Stimulated activated naive CD8-positive, alpha-beta T cell treated with anti-CD3 and anti-CD28 coated beads, Interleukin-15, amount 100 ng/mL, for 72 hours (primary cell): ENCODE data around the gene PCDH1.
A peak's percentile ranks its signal among the peaks of the same experiment; 100 is the strongest.

Experiments used
- ATAC-seq: fragments of 150-1000 bp; cut with Tn5 transposase; 2 replicates; pipeline ENCODE4 v1.10.0; 2021; ENCODE audit warnings: mild to moderate bottlenecking, moderate library complexity
- DNase-seq, 2 donors: peaks; one replicate each; pipeline ENCODE4 v3.0.0; 2021 to 2022
- H3K27ac Mint-ChIP-seq, 2 donors: one replicate each; pipeline ENCODE4 v1.8.0; 2022; ENCODE audit warnings: mild to moderate bottlenecking in 2 of 2, mixed read lengths in 2 of 2, moderate library complexity in 2 of 2
- H3K27me3 Mint-ChIP-seq: one replicate; pipeline ENCODE4 v1.8.0; 2022; ENCODE audit warnings: mixed read lengths
- H3K4me1 Mint-ChIP-seq: one replicate; pipeline ENCODE4 v1.8.0; 2022; ENCODE audit warnings: mild to moderate bottlenecking, mixed read lengths
- H3K4me3 Mint-ChIP-seq, 2 donors: one replicate each; pipeline ENCODE4 v1.8.0; 2022; ENCODE audit warnings: mild to moderate bottlenecking in 2 of 2, mixed read lengths in 2 of 2, moderate library complexity in 1 of 2
- H3K9me3 Mint-ChIP-seq, 2 donors: one replicate each; pipeline ENCODE4 v1.8.0; 2022; ENCODE audit warnings: mixed read lengths in 2 of 2

PCDH1 gene

GRCh38 chr5:141870871-141871270, 7.3 kb downstream of the PCDH1 start:
- Mint-ChIP-seq H3K27me3 (peaks cover 62% of the 10 kb centered on the region), H3K27ac (peak overlapping the region in 1 of 2 donors; percentile 79), H3K4me3 (no peak overlapping the region), H3K9me3 (no peaks in the 10 kb centered on the region), H3K4me1 (no peaks in the 10 kb centered on the region)
- ATAC-seq = no peak
- DNase-seq = no peak

DNA sequence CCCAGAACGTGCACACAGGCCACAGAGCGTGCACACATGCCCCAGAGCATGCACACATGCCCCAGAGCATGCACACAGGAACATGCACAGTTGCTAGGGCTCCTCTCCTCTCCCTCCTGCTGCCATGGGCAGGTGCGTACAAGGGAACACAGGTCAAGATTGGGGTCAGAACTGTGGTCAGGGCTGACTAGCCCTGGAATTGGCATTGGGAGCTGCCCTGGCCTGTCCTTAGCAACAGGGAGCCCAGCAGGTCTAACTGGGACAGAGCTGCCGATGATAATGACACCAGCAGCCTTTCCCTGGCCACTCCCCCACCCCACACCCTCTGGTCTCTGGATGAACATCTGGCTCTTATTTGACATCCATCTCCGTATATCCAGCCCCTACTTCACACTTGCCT, 8.0 kb downstream of the PCDH1 start:
- Mint-ChIP-seq H3K9me3 (no peaks in the 10 kb centered on the region), H3K27ac (no peak overlapping the region), H3K27me3 (peaks cover 55% of the 10 kb centered on the region), H3K4me3 (no peak overlapping the region), H3K4me1 (no peaks in the 10 kb centered on the region)
- ATAC-seq (no peak), DNase-seq (no peak)

GRCh38 chr5:141869514-141869913, 8.7 kb downstream of the PCDH1 start:
- Mint-ChIP-seq H3K4me1 (no peaks in the 10 kb centered on the region), H3K27me3 (peaks cover 48% of the 10 kb centered on the region), H3K9me3 (no peaks in the 10 kb centered on the region), H3K4me3 (no peak overlapping the region), H3K27ac (no peak overlapping the region)
- DNase-seq (no peak), ATAC-seq (peak; percentile 14)

- ATAC-seq (no peak), DNase-seq (no peak)
- Mint-ChIP-seq H3K27ac (no peak overlapping the region), H3K9me3 (no peaks in the 10 kb centered on the region), H3K27me3 (peaks cover 44% of the 10 kb centered on the region), H3K4me1 (no peaks in the 10 kb centered on the region), H3K4me3 (no peak overlapping the region)
Observed at GRCh38 chr5:141869040-141869439, 9.2 kb downstream of the PCDH1 start.

DNA sequence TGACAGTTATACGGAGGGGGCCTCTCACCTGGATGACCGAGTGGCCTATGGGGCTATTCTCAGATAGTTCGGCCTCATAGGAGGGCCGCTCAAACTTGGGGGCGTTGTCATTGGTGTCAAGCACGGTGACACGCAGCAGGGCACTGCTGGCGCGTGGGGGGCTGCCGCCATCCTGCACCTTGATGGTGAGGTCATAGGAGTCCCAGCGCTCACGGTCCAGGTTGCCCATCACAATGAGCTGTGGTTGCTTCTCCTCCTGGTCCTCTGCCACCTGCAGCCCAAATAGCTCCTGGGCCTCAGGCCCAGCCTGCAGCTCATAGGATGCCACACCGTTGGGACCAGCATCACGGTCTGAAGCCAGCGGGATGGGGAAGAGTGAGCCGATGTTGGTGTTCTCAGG, 9.7 kb downstream of the PCDH1 start:
- ATAC-seq = no peak
- Mint-ChIP-seq H3K4me1 (no peaks in the 10 kb centered on the region), H3K9me3 (no peaks in the 10 kb centered on the region), H3K27ac (no peak overlapping the region), H3K4me3 (no peak overlapping the region), H3K27me3 (peaks cover 39% of the 10 kb centered on the region)
- no peak for DNase-seq

GRCh38 chr5:141867651-141868050, 10.6 kb downstream of the PCDH1 start:
- no peak overlapping the region for H3K4me3 Mint-ChIP-seq
- H3K27me3 Mint-ChIP-seq = peaks cover 33% of the 10 kb centered on the region
- H3K9me3 Mint-ChIP-seq = no peaks in the 10 kb centered on the region
- ATAC-seq = no peak
- H3K4me1 Mint-ChIP-seq = no peaks in the 10 kb centered on the region
- DNase-seq = no peak
- H3K27ac Mint-ChIP-seq = no peak overlapping the region

DNA sequence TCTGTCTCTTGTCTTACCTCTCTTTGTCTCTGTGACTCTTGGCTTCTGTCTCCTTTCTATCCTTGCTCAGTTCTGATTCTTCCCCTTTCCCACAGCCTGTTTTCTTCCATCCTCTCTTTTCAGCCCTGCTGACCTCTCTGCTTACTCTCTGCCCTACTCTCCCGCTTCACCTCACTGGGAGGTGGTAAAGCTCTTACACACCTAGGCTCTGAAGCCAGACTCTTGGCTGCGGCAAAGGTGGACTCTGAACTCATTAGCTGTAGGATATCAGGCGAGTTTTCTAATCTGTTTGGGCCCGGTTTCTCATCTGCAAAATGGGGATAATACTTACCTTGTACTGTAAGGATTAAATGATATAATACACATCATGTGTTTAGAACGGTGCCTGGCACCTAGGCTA, 11.1 kb downstream of the PCDH1 start:
- no peaks in the 10 kb centered on the region for H3K9me3 Mint-ChIP-seq
- ATAC-seq (no peak), DNase-seq (no peak)
- H3K4me1 Mint-ChIP-seq = no peaks in the 10 kb centered on the region
- no peak overlapping the region for H3K27ac Mint-ChIP-seq
- no peak overlapping the region for H3K4me3 Mint-ChIP-seq
- peaks cover 32% of the 10 kb centered on the region for H3K27me3 Mint-ChIP-seq

DNA sequence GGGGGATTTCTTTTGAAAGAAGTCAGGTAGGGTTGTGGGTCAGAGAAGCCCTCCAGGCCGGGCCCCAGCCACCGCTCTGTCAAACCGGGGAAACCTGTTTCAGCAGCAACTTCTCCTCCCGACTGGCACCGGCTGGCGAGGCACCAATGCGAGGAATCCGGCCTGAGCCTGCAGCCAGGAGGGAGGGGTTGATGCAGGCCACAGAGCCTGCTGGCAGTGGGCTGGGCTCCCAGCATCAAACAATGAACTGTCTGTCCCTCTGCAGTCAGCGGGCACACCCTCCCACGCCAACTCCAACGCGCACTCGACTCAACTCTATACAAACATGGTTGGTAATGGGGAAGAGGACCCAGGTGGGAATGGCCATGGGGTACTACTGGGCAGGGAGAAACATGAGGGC, 12.1 kb downstream of the PCDH1 start:
- no peak for DNase-seq
- H3K27me3 Mint-ChIP-seq = peaks cover 33% of the 10 kb centered on the region
- no peak overlapping the region for H3K27ac Mint-ChIP-seq

DNA sequence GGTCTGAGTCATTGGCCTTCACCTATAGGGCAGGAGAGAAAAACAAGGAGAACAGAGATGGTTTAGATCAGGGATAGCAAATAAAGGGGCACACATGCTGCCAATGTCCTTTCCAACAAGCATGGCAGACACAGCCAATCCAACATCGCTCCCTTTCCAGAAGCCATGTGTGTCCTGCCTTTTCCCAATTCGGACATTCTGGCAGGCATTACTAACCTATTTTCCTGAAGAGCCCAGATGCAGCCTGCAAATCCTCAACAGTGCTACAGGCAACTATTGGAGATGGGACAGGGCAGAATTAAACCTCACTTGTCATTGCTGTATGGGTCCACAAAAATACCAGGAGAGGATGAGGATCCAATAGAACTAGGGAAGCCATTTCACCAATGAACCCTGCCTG, 12.8 kb downstream of the PCDH1 start:
- ATAC-seq (no peak), DNase-seq (no peak)
- Mint-ChIP-seq H3K27me3 (peaks cover 29% of the 10 kb centered on the region), H3K4me3 (no peak overlapping the region), H3K27ac (peak overlapping the region in 1 of 2 donors; percentile 0), H3K4me1 (no peaks in the 10 kb centered on the region), H3K9me3 (no peaks in the 10 kb centered on the region)

More for the DNA sequence above, 12.1 kb downstream of the PCDH1 start:
- Mint-ChIP-seq H3K4me3 (no peak overlapping the region), H3K4me1 (no peaks in the 10 kb centered on the region), H3K9me3 (no peaks in the 10 kb centered on the region)
- ATAC-seq = no peak

GRCh38 chr5:141864371-141865370, 13.5 kb downstream of the PCDH1 start:
- no peak for ATAC-seq

GRCh38 chr5:141863569-141864178, 14.5 kb downstream of the PCDH1 start:
- no peak for DNase-seq
- peaks cover 25% of the 10 kb centered on the region for H3K27me3 Mint-ChIP-seq
- no peaks in the 10 kb centered on the region for H3K9me3 Mint-ChIP-seq
- no peaks in the 10 kb centered on the region for H3K4me1 Mint-ChIP-seq
- H3K27ac Mint-ChIP-seq = no peak overlapping the region
- no peak for ATAC-seq
- H3K4me3 Mint-ChIP-seq = no peak overlapping the region

More at GRCh38 chr5:141864371-141865370, 13.5 kb downstream of the PCDH1 start:
- Mint-ChIP-seq H3K9me3 (no peaks in the 10 kb centered on the region), H3K4me3 (no peak overlapping the region), H3K27me3 (peaks cover 25% of the 10 kb centered on the region), H3K27ac (no peak overlapping the region), H3K4me1 (no peaks in the 10 kb centered on the region)
- no peak for DNase-seq

DNA sequence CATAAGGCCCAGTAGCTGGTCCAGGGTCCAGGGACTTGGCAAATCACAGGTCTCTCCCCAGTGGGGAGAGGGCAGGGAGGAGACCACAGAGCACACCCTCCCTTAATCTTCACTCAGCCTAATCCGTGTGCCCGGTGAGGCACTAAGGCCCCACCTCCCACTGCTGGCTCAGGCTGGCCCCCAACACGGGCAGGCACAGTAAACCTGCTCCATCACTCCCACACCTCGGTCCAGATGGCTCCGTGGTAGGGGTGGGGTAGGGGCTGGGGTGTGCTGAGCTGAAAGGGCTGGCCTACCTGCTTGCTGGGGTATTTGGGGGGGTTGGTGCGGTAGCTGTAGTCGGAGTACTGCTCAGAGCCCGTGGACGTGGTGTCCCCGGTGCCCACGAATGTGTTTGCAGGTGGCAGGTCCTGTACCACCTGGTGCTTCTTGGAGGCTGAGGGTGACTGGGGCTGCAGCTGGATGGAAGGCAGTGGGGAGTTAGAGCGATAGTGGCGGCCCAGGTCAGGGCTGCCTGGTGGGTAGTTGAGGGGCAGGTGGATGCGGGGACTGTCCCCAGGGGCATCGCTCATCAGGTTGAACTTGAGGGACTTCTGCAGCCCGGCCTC, 15.2 kb downstream of the PCDH1 start:
- ATAC-seq (peak; percentile 22), DNase-seq (no peak)
- Mint-ChIP-seq H3K27ac (no peak overlapping the region), H3K9me3 (no peaks in the 10 kb centered on the region), H3K27me3 (peaks cover 25% of the 10 kb centered on the region), H3K4me1 (no peaks in the 10 kb centered on the region), H3K4me3 (no peak overlapping the region)

- Mint-ChIP-seq H3K4me3 (no peak overlapping the region), H3K9me3 (no peaks in the 10 kb centered on the region), H3K4me1 (no peaks in the 10 kb centered on the region), H3K27me3 (peaks cover 25% of the 10 kb centered on the region), H3K27ac (no peak overlapping the region)
- DNase-seq = no peak
- ATAC-seq = no peak
Observed at GRCh38 chr5:141861194-141861593, 17.0 kb downstream of the PCDH1 start.

DNA sequence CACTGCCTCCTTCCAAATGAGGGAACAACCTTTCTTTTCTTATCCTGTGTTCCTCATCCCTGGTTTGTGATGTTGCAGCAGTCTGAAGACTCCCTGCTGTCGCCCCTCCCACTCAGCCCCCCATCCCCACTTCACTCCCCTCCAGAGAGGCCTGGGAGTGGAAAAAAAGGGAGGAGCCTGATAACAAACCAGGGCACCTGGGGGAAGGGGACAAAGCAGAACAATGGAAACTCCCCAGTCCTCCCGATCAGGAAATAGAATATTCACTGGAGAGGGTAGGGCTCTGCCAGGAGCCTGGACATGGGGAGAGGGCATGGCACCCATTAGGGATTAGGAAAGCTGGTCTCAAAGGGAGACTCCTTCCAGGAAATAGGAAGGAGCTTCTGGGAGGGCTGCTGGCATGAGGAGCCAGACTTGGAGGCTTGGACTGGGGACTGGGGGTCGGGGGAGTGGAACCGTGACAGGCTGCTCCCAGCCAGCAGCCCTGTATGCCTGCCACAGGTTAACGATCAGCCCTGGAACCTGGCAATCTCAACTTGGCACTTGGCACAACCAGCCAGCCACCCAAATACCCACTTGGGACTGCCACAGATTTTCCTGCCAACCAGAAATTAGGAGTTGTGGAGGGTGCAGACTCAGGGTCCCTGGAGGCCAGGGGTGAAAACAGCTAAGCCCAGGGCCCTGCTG, 20.0 kb downstream of the PCDH1 start:
- H3K4me3 Mint-ChIP-seq = no peak overlapping the region
- peaks cover 25% of the 10 kb centered on the region for H3K27me3 Mint-ChIP-seq
- no peak overlapping the region for H3K27ac Mint-ChIP-seq
- no peak for DNase-seq
- no peaks in the 10 kb centered on the region for H3K9me3 Mint-ChIP-seq
- H3K4me1 Mint-ChIP-seq = no peaks in the 10 kb centered on the region
- ATAC-seq = no peak

GRCh38 chr5:141857226-141857625, 21.0 kb downstream of the PCDH1 start:
- DNase-seq (no peak), ATAC-seq (no peak)
- no peak overlapping the region for H3K27ac Mint-ChIP-seq
- H3K9me3 Mint-ChIP-seq = no peaks in the 10 kb centered on the region
- peaks cover 22% of the 10 kb centered on the region for H3K27me3 Mint-ChIP-seq
- H3K4me3 Mint-ChIP-seq = no peak overlapping the region
- H3K4me1 Mint-ChIP-seq = no peaks in the 10 kb centered on the region
